ENCODE measurements around the gene ZNF410. TPM values are rescaled to one million over a fixed set of nuclear protein-coding genes. Genes with fewer than 3 reads are reported as not detected.

The ZNF410 gene
- total RNA-seq, 1 donor from 2014 or later = 50.8 TPM

GRCh38 chr14:73958591-73958990 is 71.9 kb downstream of the ZNF410 start:
- Mint-ChIP-seq H3K4me3 (no peak overlapping the region), H3K4me1 (ENCODE audit: unreplicated experiment) (no peaks in the 10 kb centered on the region), H3K27ac (no peak overlapping the region), H3K27me3 (no peaks in the 10 kb centered on the region), H3K36me3 (peaks cover 11% of the 10 kb centered on the region), H3K9me3 (no peaks in the 10 kb centered on the region)
- DNase-seq (ENCODE audit: extremely low spot score, unreplicated experiment) = no peak
- no peak for TF ChIP-seq CTCF (conservative IDR thresholded peaks at IDR 0.05)

GRCh38 chr14:73961192-73961591 is 74.5 kb downstream of the ZNF410 start:
- no peak for TF ChIP-seq CTCF (conservative IDR thresholded peaks at IDR 0.05)
- Mint-ChIP-seq H3K36me3 (peaks cover 8% of the 10 kb centered on the region), H3K4me3 (no peak overlapping the region), H3K27ac (no peak overlapping the region), H3K27me3 (no peaks in the 10 kb centered on the region), H3K4me1 (ENCODE audit: unreplicated experiment) (no peaks in the 10 kb centered on the region), H3K9me3 (no peaks in the 10 kb centered on the region)
- no peak for DNase-seq (ENCODE audit: extremely low spot score, unreplicated experiment)

DNA sequence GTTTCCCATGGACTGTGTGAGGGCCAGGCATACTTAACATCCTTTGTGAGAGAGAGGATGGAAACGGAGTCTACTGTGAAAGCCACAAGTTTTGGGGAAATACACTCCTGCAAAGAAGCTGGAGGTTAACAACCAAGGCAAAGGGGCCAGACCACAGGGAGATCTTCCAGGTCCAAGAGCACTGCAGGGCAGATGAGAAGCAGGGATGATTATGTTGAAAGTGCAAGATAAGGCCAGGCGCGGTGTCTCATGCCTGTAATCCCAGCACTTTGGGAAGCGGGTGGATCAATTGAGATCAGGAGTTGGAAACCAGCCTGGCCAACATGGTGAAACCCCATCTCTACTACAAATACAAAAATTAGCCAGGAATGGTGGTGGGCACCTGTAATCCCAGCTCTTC is 78.6 kb downstream of the ZNF410 start:
- H3K4me1 Mint-ChIP-seq (ENCODE audit: unreplicated experiment) = no peaks in the 10 kb centered on the region
- DNase-seq (ENCODE audit: extremely low spot score, unreplicated experiment) = no peak

DNA sequence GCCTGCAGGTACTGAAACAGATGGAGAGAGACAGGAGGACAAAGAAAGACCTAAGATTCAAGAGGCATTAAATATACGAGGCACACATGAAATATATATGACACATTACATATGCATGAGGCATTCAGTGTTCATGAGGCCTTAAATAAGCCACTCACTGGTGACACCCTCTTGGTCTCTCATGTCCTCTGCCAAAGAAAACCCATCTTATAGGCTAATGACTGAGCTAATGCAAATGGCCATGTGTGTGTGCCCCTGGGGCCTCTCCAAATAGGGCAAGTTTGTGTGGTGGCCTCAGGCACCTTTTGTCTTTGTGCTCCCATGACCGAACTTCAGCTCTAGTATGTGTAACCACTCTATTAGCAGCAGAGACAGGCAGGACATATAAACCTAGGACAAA is 82.2 kb downstream of the ZNF410 start:
- H3K27me3 Mint-ChIP-seq = no peaks in the 10 kb centered on the region
- no peak for TF ChIP-seq CTCF (conservative IDR thresholded peaks at IDR 0.05)
- H3K4me3 Mint-ChIP-seq = no peak overlapping the region
- no peak overlapping the region for H3K27ac Mint-ChIP-seq
- H3K36me3 Mint-ChIP-seq = peaks cover 17% of the 10 kb centered on the region
- H3K4me1 Mint-ChIP-seq (ENCODE audit: unreplicated experiment) = no peaks in the 10 kb centered on the region
- DNase-seq (ENCODE audit: extremely low spot score, unreplicated experiment) = no peak
- H3K9me3 Mint-ChIP-seq = no peaks in the 10 kb centered on the region

More for the DNA sequence above, 78.6 kb downstream of the ZNF410 start:
- H3K27ac Mint-ChIP-seq = no peak overlapping the region
- no peak overlapping the region for H3K4me3 Mint-ChIP-seq
- H3K36me3 Mint-ChIP-seq = peaks cover 20% of the 10 kb centered on the region
- H3K9me3 Mint-ChIP-seq = no peaks in the 10 kb centered on the region
- no peaks in the 10 kb centered on the region for H3K27me3 Mint-ChIP-seq
- no peak for TF ChIP-seq CTCF (conservative IDR thresholded peaks at IDR 0.05)

DNA sequence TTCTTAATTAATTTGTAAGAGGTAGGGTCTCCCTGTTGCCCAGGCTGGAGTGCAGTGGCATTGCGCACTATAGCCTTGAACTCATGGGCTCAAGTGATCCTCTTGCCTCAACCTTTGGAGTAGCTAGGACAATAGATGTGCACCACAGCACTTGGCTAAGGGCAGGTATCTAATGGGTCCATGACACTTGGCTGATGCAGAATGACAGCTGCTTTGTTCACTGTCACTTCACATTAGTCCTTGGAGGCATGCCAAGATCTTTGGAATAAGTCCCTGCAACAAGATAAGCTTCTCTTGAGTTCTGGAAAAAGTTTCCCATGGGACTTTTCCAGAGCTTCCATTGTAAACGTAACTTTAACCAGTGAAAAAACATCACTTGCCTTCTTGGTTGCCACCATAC is 86.8 kb downstream of the ZNF410 start:
- Mint-ChIP-seq H3K4me1 (ENCODE audit: unreplicated experiment) (no peaks in the 10 kb centered on the region), H3K27ac (no peak overlapping the region), H3K9me3 (no peaks in the 10 kb centered on the region), H3K27me3 (no peaks in the 10 kb centered on the region), H3K36me3 (peaks cover 11% of the 10 kb centered on the region), H3K4me3 (no peak overlapping the region)
- no peak for DNase-seq (ENCODE audit: extremely low spot score, unreplicated experiment)
- no peak for TF ChIP-seq CTCF (conservative IDR thresholded peaks at IDR 0.05)

DNA sequence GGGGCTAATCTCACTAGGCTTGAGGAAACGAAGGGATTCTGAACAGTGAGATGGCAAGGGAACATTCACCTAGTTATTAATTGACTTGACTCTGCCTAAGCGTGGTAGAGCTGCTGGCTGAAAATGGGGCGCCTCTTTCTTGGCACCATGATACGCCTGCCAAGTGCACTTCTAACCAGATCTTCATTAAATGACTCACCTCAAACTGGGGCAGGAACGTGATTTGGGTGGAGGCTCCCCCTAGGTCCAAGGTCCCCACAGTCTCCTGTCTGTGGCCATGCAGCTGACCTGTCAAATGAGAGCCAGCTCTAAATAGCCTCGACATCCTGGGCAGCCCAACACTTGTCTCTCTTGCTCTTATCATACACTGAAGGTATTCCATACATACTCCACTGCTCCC is 89.5 kb downstream of the ZNF410 start:
- Mint-ChIP-seq H3K27me3 (no peaks in the 10 kb centered on the region), H3K4me3 (no peak overlapping the region), H3K4me1 (ENCODE audit: unreplicated experiment) (peaks cover 6% of the 10 kb centered on the region), H3K27ac (no peak overlapping the region), H3K9me3 (no peaks in the 10 kb centered on the region), H3K36me3 (peaks cover 10% of the 10 kb centered on the region)
- DNase-seq (ENCODE audit: extremely low spot score, unreplicated experiment) = no peak
- TF ChIP-seq CTCF (conservative IDR thresholded peaks at IDR 0.05) = no peak
